Heart left ventricle (tissue), 13 donors: ENCODE measurements around the gene CDC23.
"Not testable (repeated sequence)": the region's sequence is repeated elsewhere in the genome, so short reads cannot be mapped to it uniquely, and the experiment has no call there.

Experiments
- CTCF ChIP-seq, 12 donors: fragments of 200-600 bp; sonication (generic) in 4 of 12; IDR thresholded peaks; one replicate each; pipeline versions ENCODE4 v1.5.0 to v1.8.0; 2018 to 2022; ENCODE audit warnings: antibody characterized with exemption in 12 of 12, mild to moderate bottlenecking in 5 of 12
- POLR2A ChIP-seq, 2 donors: fragments of 450-650 bp; IDR thresholded peaks; one replicate each; pipeline ENCODE4 v1.6.1; 2017; ENCODE audit warnings: antibody characterized with exemption in 2 of 2, mild to moderate bottlenecking in 2 of 2, moderate library complexity in 2 of 2
- donor health status: ischemic (EF 13 %, LVEDD 7.1; RV severe dilation, severe dysfunction).
- donor health status: DM: no; HTN: yes; CAD: no.
- donor health status: DM: no; HTN: no; CAD: no.
- donor health status: ischemic (EF 25% LVEDD 6.9; RV normal size, moderate dysfunction).
- donor health status: ischemic (EF 25% LVEDD 5.7; RV mildly dilated, moderate dysfunction).
- donor health status: ischemic (EF 35%, LVEDD 5.7; RV mildly dilated, moderate dysfunction).
- donor health status: nonischemic (EF 11% LVEDD 7.7; RV severe dilation, severe dysfunction).
- donor health status: DM: yes; HTN: yes; CAD: no.
- donor health status: PGD.
- donor health status: ischemic (EF 29% LVEDD 5.4; RV normal size, mild dysfunction).
- donor health status: nonischemic (EF 23%, LVEDD 6.1; RV moderate dilation, normal function).

DNA sequence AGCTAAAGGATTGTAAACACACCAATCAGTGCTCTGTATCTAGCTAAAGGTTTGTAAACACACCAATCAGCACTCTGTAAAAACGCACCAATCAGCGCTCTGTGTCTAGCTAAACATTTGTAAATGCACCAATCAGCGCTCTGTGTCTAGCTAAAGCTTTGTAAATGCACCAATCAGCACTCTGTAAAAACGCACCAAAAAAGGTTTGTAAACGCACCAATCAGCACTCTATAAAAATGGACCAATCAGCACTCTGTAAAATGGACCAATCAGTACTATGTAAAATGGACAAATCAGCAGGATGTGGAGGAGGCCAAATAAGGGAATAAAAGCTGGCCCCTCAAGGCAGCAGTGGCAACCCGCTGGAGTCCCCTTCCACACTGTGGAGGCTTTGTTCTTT lies 69.5 kb downstream of the CDC23 start:
- not testable (repeated sequence) for TF ChIP-seq CTCF, POLR2A (IDR thresholded peaks at IDR 0.05)
